ENCODE data around the gene ZC3H14.
A peak's percentile ranks its signal among the peaks of the same experiment; 100 is the strongest.

The ZC3H14 gene

GRCh38 chr14:88563845-88564244, 1.0 kb downstream of the ZC3H14 start:
- Histone ChIP-seq H3K27me3 (replicated peaks in 2 of 5; ENCODE audit: control insufficient read depth in 4 of 5, insufficient read depth in 5 of 5, low read length in 4 of 5) (peaks cover 2 to 21% (median 6%) of the 10 kb centered on the region in 5 experiments), H3K27ac (ENCODE audit: insufficient read depth in 1 of 2, low read depth in 1 of 2, low read length in 2 of 2, poor library complexity in 1 of 2, severe bottlenecking in 2 of 2) (peak overlapping the region in 1 of 2 experiments; percentile 76), H3K9me3 (ENCODE audit: control extremely low read depth in 1 of 5, control insufficient read depth in 4 of 5, insufficient read depth in 2 of 5, low read depth in 1 of 5, low read length in 4 of 5) (peaks cover 0 to 3% (median 0%) of the 10 kb centered on the region in 5 experiments), H3K4me1 (ENCODE audit: control extremely low read depth in 1 of 4, control insufficient read depth in 4 of 4, insufficient read depth in 4 of 4, low read length in 3 of 4) (peaks cover 5 to 13% (median 8%) of the 10 kb centered on the region in 4 experiments), H3K36me3 (ENCODE audit: control insufficient read depth in 4 of 4, insufficient read depth in 4 of 4, low read length in 3 of 4) (peaks cover 10 to 16% (median 11%) of the 10 kb centered on the region in 4 experiments), H3K4me3 (ENCODE audit: control insufficient read depth in 1 of 7, extremely low read depth in 1 of 7, insufficient read depth in 4 of 7, low read depth in 2 of 7, low read length in 6 of 7) (peak overlapping the region in 6 of 7 experiments; percentile 55 to 96 (median 89))
- DNase-seq: no peak
- WGBS (ENCODE audit: insufficient coverage): 60% methylated on average over 5 of the region's 7 CpGs
- ChIA-PET POLR2A (no interaction called here), CTCF (interaction anchor here (0.6 to 1.5 kb wide), 2 partner anchors 15 to 23 kb away, joined by 3 to 5 read pairs; no protein-coding TSS in a partner anchor)

- no peak overlapping the region for H3K4me3 ChIP-seq (ENCODE audit: control insufficient read depth in 1 of 7, extremely low read depth in 1 of 7, insufficient read depth in 4 of 7, low read depth in 2 of 7, low read length in 6 of 7)
- peaks cover 5 to 13% (median 8%) of the 10 kb centered on the region in 4 experiments for H3K4me1 ChIP-seq (ENCODE audit: control extremely low read depth in 1 of 4, control insufficient read depth in 4 of 4, insufficient read depth in 4 of 4, low read length in 3 of 4)
- H3K36me3 ChIP-seq (ENCODE audit: control insufficient read depth in 4 of 4, insufficient read depth in 4 of 4, low read length in 3 of 4): peaks cover 13 to 30% (median 24%) of the 10 kb centered on the region in 4 experiments
- WGBS (ENCODE audit: insufficient coverage): no CpG with 5 or more reads among the region's 5 CpGs
- no peak for DNase-seq
- H3K27me3 ChIP-seq (replicated peaks in 2 of 5; ENCODE audit: control insufficient read depth in 4 of 5, insufficient read depth in 5 of 5, low read length in 4 of 5): peaks cover 0 to 15% (median 5%) of the 10 kb centered on the region in 5 experiments
- H3K27ac ChIP-seq (ENCODE audit: insufficient read depth in 1 of 2, low read depth in 1 of 2, low read length in 2 of 2, poor library complexity in 1 of 2, severe bottlenecking in 2 of 2): no peak overlapping the region
- POLR2A ChIA-PET: no interaction called here
- CTCF ChIA-PET: interaction anchor here (0.7 to 1.6 kb wide), 2 partner anchors 16 to 103 kb away, joined by 3 to 4 read pairs; no protein-coding TSS in a partner anchor
- H3K9me3 ChIP-seq (ENCODE audit: control extremely low read depth in 1 of 5, control insufficient read depth in 4 of 5, insufficient read depth in 2 of 5, low read depth in 1 of 5, low read length in 4 of 5): peaks cover 0 to 3% (median 0%) of the 10 kb centered on the region in 5 experiments
Measured at GRCh38 chr14:88565427-88565826, 2.6 kb downstream of the ZC3H14 start.

GRCh38 chr14:88568196-88568595, 5.4 kb downstream of the ZC3H14 start:
- peaks cover 18 to 43% (median 34%) of the 10 kb centered on the region in 4 experiments for H3K36me3 ChIP-seq (ENCODE audit: control insufficient read depth in 4 of 4, insufficient read depth in 4 of 4, low read length in 3 of 4)
- POLR2A ChIA-PET: no interaction called here

GRCh38 chr14:88572117-88572516, 9.3 kb downstream of the ZC3H14 start:
- H3K36me3 ChIP-seq (ENCODE audit: control insufficient read depth in 4 of 4, insufficient read depth in 4 of 4, low read length in 3 of 4): peaks cover 22 to 77% (median 58%) of the 10 kb centered on the region in 4 experiments
- H3K4me1 ChIP-seq (ENCODE audit: control extremely low read depth in 1 of 4, control insufficient read depth in 4 of 4, insufficient read depth in 4 of 4, low read length in 3 of 4): no peaks in the 10 kb centered on the region
- H3K9me3 ChIP-seq (ENCODE audit: control extremely low read depth in 1 of 5, control insufficient read depth in 4 of 5, insufficient read depth in 2 of 5, low read depth in 1 of 5, low read length in 4 of 5): peaks cover 0 to 3% (median 0%) of the 10 kb centered on the region in 5 experiments
- CTCF ChIA-PET: interaction anchor here (1.1 to 1.2 kb wide), 2 partner anchors 16 to 20 kb away, joined by 3 read pairs; no protein-coding TSS in a partner anchor
- no peaks in the 10 kb centered on the region for H3K27me3 ChIP-seq (replicated peaks in 2 of 5; ENCODE audit: control insufficient read depth in 4 of 5, insufficient read depth in 5 of 5, low read length in 4 of 5)
- no CpG with 5 or more reads among the region's 4 CpGs for WGBS (ENCODE audit: insufficient coverage)
- H3K4me3 ChIP-seq (ENCODE audit: control insufficient read depth in 1 of 7, extremely low read depth in 1 of 7, insufficient read depth in 4 of 7, low read depth in 2 of 7, low read length in 6 of 7): no peak overlapping the region
- H3K27ac ChIP-seq (ENCODE audit: insufficient read depth in 1 of 2, low read depth in 1 of 2, low read length in 2 of 2, poor library complexity in 1 of 2, severe bottlenecking in 2 of 2): no peak overlapping the region
- no peak for DNase-seq
- POLR2A ChIA-PET: no interaction called here

More at GRCh38 chr14:88568196-88568595, 5.4 kb downstream of the ZC3H14 start:
- no peak overlapping the region for H3K27ac ChIP-seq (ENCODE audit: insufficient read depth in 1 of 2, low read depth in 1 of 2, low read length in 2 of 2, poor library complexity in 1 of 2, severe bottlenecking in 2 of 2)
- WGBS (ENCODE audit: insufficient coverage): 67% methylated on average over 1 of the region's 3 CpGs
- no peaks in the 10 kb centered on the region for H3K27me3 ChIP-seq (replicated peaks in 2 of 5; ENCODE audit: control insufficient read depth in 4 of 5, insufficient read depth in 5 of 5, low read length in 4 of 5)
- peaks cover 5 to 9% (median 7%) of the 10 kb centered on the region in 4 experiments for H3K4me1 ChIP-seq (ENCODE audit: control extremely low read depth in 1 of 4, control insufficient read depth in 4 of 4, insufficient read depth in 4 of 4, low read length in 3 of 4)
- no peak overlapping the region for H3K4me3 ChIP-seq (ENCODE audit: control insufficient read depth in 1 of 7, extremely low read depth in 1 of 7, insufficient read depth in 4 of 7, low read depth in 2 of 7, low read length in 6 of 7)
- CTCF ChIA-PET: interaction anchor here (1.7 kb wide), 1 partner anchor 16 kb away, joined by 3 read pairs; no protein-coding TSS in a partner anchor
- H3K9me3 ChIP-seq (ENCODE audit: control extremely low read depth in 1 of 5, control insufficient read depth in 4 of 5, insufficient read depth in 2 of 5, low read depth in 1 of 5, low read length in 4 of 5): peaks cover 0 to 3% (median 0%) of the 10 kb centered on the region in 5 experiments
- no peak for DNase-seq

GRCh38 chr14:88576222-88576621, 13.4 kb downstream of the ZC3H14 start:
- 100% methylated on average over 2 of the region's 5 CpGs for WGBS (ENCODE audit: insufficient coverage)
- H3K4me1 ChIP-seq (ENCODE audit: control extremely low read depth in 1 of 4, control insufficient read depth in 4 of 4, insufficient read depth in 4 of 4, low read length in 3 of 4): no peaks in the 10 kb centered on the region
- H3K27ac ChIP-seq (ENCODE audit: insufficient read depth in 1 of 2, low read depth in 1 of 2, low read length in 2 of 2, poor library complexity in 1 of 2, severe bottlenecking in 2 of 2): no peak overlapping the region
- peaks cover 20 to 80% (median 48%) of the 10 kb centered on the region in 4 experiments for H3K36me3 ChIP-seq (ENCODE audit: control insufficient read depth in 4 of 4, insufficient read depth in 4 of 4, low read length in 3 of 4)
- ChIA-PET POLR2A (no interaction called here), CTCF (no interaction called here)
- DNase-seq: no peak
- no peak overlapping the region for H3K4me3 ChIP-seq (ENCODE audit: control insufficient read depth in 1 of 7, extremely low read depth in 1 of 7, insufficient read depth in 4 of 7, low read depth in 2 of 7, low read length in 6 of 7)
- no peaks in the 10 kb centered on the region for H3K27me3 ChIP-seq (replicated peaks in 2 of 5; ENCODE audit: control insufficient read depth in 4 of 5, insufficient read depth in 5 of 5, low read length in 4 of 5)
- H3K9me3 ChIP-seq (ENCODE audit: control extremely low read depth in 1 of 5, control insufficient read depth in 4 of 5, insufficient read depth in 2 of 5, low read depth in 1 of 5, low read length in 4 of 5): no peaks in the 10 kb centered on the region

GRCh38 chr14:88584451-88584850, 21.6 kb downstream of the ZC3H14 start:
- Histone ChIP-seq H3K4me3 (ENCODE audit: control insufficient read depth in 1 of 7, extremely low read depth in 1 of 7, insufficient read depth in 4 of 7, low read depth in 2 of 7, low read length in 6 of 7) (no peak overlapping the region), H3K36me3 (ENCODE audit: control insufficient read depth in 4 of 4, insufficient read depth in 4 of 4, low read length in 3 of 4) (peaks cover 5 to 65% (median 31%) of the 10 kb centered on the region in 4 experiments), H3K9me3 (ENCODE audit: control extremely low read depth in 1 of 5, control insufficient read depth in 4 of 5, insufficient read depth in 2 of 5, low read depth in 1 of 5, low read length in 4 of 5) (no peaks in the 10 kb centered on the region), H3K27ac (ENCODE audit: insufficient read depth in 1 of 2, low read depth in 1 of 2, low read length in 2 of 2, poor library complexity in 1 of 2, severe bottlenecking in 2 of 2) (no peak overlapping the region), H3K4me1 (ENCODE audit: control extremely low read depth in 1 of 4, control insufficient read depth in 4 of 4, insufficient read depth in 4 of 4, low read length in 3 of 4) (no peaks in the 10 kb centered on the region), H3K27me3 (replicated peaks in 2 of 5; ENCODE audit: control insufficient read depth in 4 of 5, insufficient read depth in 5 of 5, low read length in 4 of 5) (no peaks in the 10 kb centered on the region)
- ChIA-PET CTCF (interaction anchor here (0.7 to 1.1 kb wide), 2 partner anchors 17 to 1408 kb away, joined by 3 read pairs; no protein-coding TSS in a partner anchor), POLR2A (interaction anchor here (0.6 kb wide), 1 partner anchor 10 kb away, joined by 3 read pairs; no protein-coding TSS in a partner anchor)
- DNase-seq: no peak
- 100% methylated on average over 2 of the region's 3 CpGs for WGBS (ENCODE audit: insufficient coverage)

- Histone ChIP-seq H3K36me3 (ENCODE audit: control insufficient read depth in 4 of 4, insufficient read depth in 4 of 4, low read length in 3 of 4) (peaks cover 2 to 61% (median 31%) of the 10 kb centered on the region in 4 experiments), H3K27ac (ENCODE audit: insufficient read depth in 1 of 2, low read depth in 1 of 2, low read length in 2 of 2, poor library complexity in 1 of 2, severe bottlenecking in 2 of 2) (no peak overlapping the region), H3K4me1 (ENCODE audit: control extremely low read depth in 1 of 4, control insufficient read depth in 4 of 4, insufficient read depth in 4 of 4, low read length in 3 of 4) (no peaks in the 10 kb centered on the region), H3K9me3 (ENCODE audit: control extremely low read depth in 1 of 5, control insufficient read depth in 4 of 5, insufficient read depth in 2 of 5, low read depth in 1 of 5, low read length in 4 of 5) (no peaks in the 10 kb centered on the region), H3K27me3 (replicated peaks in 2 of 5; ENCODE audit: control insufficient read depth in 4 of 5, insufficient read depth in 5 of 5, low read length in 4 of 5) (no peaks in the 10 kb centered on the region), H3K4me3 (ENCODE audit: control insufficient read depth in 1 of 7, extremely low read depth in 1 of 7, insufficient read depth in 4 of 7, low read depth in 2 of 7, low read length in 6 of 7) (no peak overlapping the region)
- ChIA-PET CTCF (no interaction called here), POLR2A (no interaction called here)
- no peak for DNase-seq
- WGBS (ENCODE audit: insufficient coverage): no CpG with 5 or more reads among the region's 5 CpGs
Measured at GRCh38 chr14:88588081-88588480, 25.2 kb downstream of the ZC3H14 start.

All from common myeloid progenitor, CD34-positive (primary cell).